DOHH2 (cell line): Measurements from ENCODE around the gene TMEM14A.

Source experiments
- EZH2phosphoT487 ChIP-seq: fragments of 200-600 bp; sonication (generic); IDR thresholded peaks from 2 replicates; pipeline ENCODE4 v1.6.1; 2017; ENCODE audit warnings: borderline replicate concordance, mild to moderate bottlenecking, antibody characterized with exemption, low read length, moderate library complexity, mixed read lengths
- TF ChIP-seq, protein P1 (sequence below): fragments of 200-600 bp; sonication (generic); IDR thresholded peaks from one replicate; pipeline ENCODE4 v1.5.1; 2014; ENCODE audit warnings: antibody characterized with exemption, mild to moderate bottlenecking, low read depth, low read length; ENCODE audit not compliant: poor library complexity, severe bottlenecking

DNA sequence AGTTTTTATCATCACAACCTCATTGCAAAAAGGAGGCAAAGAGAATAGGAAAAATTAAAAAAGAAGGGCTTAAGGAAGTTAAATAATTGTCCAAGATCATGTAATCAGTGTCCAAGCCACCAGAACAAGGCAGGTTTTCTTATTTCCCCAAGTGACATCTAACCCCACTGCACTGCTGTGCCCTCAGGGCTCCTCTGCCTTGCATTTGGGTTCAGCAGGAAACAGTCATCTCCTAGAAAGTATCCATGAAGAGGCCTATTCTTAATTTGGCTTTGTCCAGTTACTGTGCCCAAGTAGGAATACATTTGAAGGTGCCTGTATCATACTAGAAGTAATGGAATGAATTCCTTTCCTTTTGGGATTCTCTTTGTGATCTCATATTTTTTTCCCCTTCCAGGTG, 10.5 kb downstream of the TMEM14A start:
- TF ChIP-seq, protein P1, sequence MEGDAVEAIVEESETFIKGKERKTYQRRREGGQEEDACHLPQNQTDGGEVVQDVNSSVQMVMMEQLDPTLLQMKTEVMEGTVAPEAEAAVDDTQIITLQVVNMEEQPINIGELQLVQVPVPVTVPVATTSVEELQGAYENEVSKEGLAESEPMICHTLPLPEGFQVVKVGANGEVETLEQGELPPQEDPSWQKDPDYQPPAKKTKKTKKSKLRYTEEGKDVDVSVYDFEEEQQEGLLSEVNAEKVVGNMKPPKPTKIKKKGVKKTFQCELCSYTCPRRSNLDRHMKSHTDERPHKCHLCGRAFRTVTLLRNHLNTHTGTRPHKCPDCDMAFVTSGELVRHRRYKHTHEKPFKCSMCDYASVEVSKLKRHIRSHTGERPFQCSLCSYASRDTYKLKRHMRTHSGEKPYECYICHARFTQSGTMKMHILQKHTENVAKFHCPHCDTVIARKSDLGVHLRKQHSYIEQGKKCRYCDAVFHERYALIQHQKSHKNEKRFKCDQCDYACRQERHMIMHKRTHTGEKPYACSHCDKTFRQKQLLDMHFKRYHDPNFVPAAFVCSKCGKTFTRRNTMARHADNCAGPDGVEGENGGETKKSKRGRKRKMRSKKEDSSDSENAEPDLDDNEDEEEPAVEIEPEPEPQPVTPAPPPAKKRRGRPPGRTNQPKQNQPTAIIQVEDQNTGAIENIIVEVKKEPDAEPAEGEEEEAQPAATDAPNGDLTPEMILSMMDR: no peak
- no peak for TF ChIP-seq EZH2phosphoT487
